ENCODE data around the gene TUG1. TPM values are rescaled to one million over a fixed set of nuclear protein-coding genes. Genes with fewer than 3 reads are reported as not detected.

The TUG1 gene
- 22.8 and 41.6 TPM in 2 replicates for total RNA-seq

DNA sequence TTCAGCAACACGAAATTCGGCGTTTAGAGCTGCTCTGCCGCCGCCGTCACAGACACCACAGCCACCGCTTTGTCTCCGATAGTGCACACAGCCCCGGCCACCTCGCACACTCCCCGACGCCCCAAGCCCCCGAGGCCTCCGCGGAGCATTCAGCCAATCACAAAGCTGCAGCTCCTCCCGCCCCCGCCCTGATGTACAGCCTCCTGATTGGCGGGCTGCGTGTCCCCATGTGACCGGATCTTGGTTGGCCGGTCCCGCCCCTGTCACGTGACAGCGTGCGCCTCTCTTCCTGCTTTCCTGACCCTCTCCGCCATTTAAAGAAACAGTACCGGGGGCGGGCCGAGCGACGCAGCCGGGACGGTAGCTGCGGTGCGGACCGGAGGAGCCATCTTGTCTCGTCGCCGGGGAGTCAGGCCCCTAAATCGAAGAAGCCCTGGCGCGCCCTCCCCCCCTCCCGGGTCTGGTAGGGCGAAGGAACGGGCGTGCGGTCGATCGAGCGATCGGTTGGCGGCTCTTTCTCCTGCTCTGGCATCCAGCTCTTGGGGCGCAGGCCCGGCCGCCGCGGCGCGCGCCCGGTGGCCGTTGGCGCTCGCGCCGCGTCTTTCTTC, at the start of gene TUG1:
TSS of gene TUG1 (plus strand) at position 342 of the 608 bp plus-strand sequence.

DNA sequence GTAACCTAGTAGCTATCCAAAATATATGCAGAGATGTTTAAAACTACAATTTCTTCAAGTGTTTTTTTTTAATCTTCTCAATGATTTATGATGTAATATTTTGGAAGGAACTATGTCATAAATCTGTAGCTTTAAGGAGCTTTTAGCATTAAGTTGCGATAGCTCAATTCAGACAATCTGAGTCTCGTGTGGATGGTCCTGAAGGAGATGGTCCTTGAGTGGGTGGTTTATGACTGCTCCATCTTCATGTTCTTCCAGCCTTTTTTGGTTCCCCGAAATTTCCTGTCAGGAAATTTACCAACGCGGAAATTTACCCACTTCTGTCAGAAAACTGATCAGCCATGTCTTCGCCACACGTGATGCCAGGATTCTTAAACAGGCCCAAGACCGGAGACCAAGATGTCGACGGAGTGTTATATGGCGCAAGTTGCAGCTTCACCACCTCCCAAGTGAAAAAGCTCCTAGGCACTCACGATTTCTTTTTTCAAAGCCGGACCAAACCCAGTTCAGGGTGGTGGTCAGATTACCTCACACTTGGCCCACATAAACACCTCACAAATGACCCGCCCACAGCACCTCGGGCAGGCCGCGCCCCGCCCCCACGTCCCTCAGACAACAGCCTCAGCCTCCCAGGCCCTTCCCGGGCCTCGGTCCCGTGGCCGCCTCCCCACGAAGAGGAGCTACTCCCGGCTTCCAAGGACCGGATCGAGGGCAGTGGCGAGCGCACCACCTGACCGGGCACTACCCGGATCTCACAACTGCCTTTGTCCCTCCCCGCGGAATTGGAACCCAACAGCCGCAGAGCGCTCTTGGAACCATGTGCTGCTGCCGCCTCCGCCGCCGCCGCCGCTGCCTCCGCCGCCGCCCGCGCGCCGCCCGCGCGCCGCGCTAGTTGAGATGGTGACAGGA, 796 bp upstream of the TUG1 start, which contains the start of gene MORC2:
TSS of gene MORC2 (minus strand) at position 760 of the 909 bp plus-strand sequence. CDS start 885 bp downstream, outside the sequence.

Other genes with a start within 250 kb of the TUG1 start
- gene MORC2, start 491 bp upstream of the TUG1 start, total RNA-seq: 4.0 and 10.3 TPM in 2 replicates
- 235 and 344 TPM in 2 replicates for gene SMTN, start 112.1 kb downstream of the TUG1 start, total RNA-seq
- gene SELENOM, start 138.3 kb downstream of the TUG1 start, total RNA-seq: 300 and 301 TPM in 2 replicates
- 0.18 and 0.86 TPM in 2 replicates for gene INPP5J, start 153.7 kb downstream of the TUG1 start, total RNA-seq
- 0.86 and 1.1 TPM in 2 replicates for gene PLA2G3, start 171.2 kb downstream of the TUG1 start, total RNA-seq
- 22.8 and 23.4 TPM in 2 replicates for gene RNF185, start 190.9 kb downstream of the TUG1 start, total RNA-seq
- 20.8 and 24.1 TPM in 2 replicates for gene LIMK2, start 243.0 kb downstream of the TUG1 start, total RNA-seq